GM21723 (cell line): Measurements from ENCODE around the gene ST7L.
A peak's percentile ranks its signal among the peaks of the same experiment; 100 is the strongest.

Experiments used
- ATAC-seq: cut with Tn5 transposase; IDR thresholded peaks from one replicate; pipeline ENCODE4 v1.9.1; 2021; ENCODE audit warnings: mild to moderate bottlenecking, moderate library complexity; ENCODE audit not compliant: unreplicated experiment

The ST7L gene

DNA sequence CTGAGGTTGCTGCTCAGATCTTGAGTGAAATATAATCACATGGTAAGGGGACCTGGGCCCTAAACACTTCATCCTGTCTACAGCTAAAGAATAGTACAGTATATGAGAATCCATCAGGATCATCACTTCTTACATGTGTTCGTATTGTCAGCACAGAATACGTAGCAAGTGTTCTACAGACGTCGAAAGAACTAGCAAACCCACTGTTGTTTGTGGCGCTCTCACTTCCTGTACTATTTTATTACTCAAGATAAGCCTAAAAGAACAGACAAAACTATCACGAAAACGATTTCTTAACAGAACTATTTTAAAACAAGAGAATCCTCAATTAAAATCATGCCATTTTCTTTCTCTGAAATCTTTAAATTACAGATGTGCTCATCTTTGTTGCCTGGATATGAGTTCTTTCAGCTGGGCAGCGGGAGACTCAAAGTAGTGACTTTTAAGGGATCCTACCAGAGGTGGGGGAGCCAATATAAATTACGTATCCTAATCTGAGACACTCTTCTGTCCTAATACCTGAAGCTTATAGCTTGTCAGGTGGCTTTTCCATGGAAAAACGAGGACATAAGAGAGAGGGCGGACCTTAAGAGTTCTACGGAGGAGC, 724 bp downstream of the ST7L start:
- ATAC-seq, result peak; percentile 28

DNA sequence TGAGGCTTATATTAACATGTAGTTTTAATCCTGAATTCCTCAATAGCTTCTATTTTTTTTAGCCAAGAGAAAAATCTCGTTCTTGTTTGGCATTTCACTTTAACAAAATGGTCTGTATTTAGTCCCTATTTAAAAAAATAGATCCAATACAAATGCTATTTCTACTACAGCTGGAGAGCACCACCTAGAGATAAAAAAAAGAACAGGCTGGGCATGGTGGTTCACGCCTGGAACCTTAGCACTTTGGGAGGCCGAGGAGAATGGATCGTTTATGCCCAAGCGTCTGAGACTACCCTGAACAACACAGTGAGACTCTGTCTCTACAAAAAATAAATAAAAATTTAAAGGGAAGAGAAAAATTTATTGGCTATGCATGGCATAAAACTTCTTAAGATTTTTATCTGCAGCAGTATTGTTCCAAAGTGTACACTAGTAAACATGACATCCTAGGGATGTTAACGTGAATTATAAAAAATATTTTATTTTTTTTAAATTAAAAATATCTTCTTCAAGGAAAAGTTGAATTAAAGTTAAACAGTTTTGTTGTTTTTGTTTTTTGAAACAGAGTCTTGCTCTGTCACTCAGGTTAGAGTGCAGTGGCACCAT, 4.4 kb downstream of the ST7L start:
- ATAC-seq, result no peak

DNA sequence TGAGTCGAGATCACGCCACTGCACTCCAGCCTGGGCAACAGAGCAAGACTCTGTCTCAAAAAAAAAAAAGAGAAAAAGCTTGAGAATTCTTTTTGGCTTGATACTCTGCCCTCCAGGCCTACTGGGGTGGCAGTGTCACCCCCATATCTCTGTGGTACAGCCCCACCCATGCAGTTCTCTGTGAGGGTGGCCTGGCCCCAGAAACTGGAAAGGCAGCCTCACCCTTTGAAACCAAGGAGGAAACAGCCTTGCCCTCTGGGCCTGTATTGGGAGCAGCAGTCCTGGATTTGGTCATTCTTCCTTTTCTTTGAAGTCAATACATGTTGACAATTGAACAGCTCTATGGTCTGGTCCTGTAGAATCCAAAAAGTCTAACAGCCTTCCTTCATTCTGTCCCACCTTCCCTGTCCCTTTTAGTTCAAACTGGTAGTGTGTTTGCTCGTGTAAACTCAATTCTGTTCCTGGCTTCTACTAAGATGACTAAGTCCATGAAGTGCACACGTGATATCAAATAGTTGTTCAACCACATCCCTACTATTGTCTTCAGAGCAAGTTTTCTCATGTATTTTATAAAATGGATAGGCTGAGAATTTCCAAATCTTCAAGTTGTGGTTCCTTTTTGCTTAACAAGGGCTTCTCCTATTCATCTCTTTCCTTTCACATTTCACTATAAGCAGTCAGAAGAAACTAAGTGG, 13.2 kb downstream of the ST7L start:
- no peak for ATAC-seq

DNA sequence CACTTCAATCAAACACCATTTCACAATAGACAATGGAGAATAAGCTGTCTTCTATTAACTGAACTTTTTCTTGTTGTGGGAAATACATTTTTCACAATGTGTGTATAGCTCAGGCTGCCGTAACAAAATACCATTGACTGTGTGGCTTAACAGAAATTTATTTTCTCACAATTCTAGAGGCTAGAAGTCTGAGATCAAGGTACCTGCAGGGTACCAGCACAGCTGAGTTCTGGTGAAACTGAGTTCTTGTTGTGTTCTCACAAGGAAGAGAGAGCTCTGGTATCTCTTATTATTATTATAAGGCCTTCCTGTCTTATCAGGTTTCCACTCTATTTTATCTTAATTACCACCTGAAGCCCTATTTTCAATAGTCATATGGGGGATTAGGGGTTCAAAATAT, 15.4 kb downstream of the ST7L start:
- ATAC-seq, result no peak

DNA sequence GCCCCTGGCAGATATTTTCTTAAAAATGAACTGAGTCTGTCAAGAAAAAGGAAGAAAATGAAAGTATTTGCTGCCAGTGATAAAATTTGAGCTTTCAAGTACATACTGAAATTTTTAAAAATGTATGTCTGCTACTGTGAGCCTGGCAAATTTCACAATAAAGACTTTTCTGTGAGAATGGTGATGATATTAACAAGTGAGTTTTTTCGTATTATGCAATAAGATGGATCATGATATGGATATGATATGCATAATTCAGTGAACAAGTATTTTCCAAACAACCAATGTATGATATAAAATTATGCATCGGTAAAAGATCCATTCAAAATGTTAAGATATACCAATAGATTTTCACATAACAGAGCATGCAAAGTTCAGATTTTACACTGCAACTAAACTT, 15.9 kb downstream of the ST7L start:
- no peak for ATAC-seq

DNA sequence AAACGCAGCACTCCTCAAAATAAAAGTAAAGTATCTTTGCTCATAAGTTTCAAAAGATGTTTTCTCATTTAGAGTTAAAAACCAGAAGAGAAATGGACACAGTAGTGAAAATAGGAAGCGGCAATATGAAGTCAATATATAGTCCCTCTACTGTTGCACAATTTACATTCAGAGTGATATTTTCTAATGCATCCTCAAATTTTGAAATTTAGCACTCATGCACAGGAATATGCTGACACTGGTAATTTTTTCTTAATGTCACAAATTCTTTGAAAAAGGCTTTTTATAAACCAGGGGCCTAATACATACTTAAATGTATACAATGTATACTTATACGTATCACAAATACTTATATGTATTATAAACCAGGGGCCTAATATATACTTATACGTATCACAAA, 19.5 kb downstream of the ST7L start:
- no peak for ATAC-seq

DNA sequence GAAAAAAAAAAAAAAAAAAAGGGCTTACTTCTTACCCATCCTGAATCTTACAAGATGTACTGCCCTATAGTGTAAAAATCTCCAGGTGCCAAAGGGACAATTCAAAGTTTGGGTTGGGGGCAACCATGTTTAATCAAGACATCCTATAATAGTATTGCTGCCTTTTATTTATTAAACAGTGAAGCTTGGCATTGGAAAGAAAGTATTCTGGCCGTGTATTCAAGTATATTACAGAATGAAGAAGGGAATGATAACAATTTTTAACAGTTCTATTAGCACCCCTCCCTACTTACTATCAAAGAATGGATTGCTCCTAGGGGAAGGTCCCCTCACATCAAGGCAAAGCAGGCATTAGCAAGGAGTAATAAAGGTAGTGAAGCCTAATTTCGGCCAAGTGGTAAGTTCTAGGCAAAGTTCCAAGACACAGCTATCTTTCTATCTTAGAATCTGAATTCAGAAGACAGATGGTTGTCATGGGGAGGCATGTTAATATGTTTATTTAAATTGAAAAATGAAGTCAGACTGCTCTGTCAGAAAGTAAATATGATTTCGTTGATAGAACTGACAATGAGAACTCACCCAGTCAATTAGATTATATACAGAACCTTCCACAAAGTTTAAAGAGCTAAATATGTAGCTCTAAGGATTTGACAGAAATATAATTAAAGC, 24.6 kb downstream of the ST7L start:
- no peak for ATAC-seq

DNA sequence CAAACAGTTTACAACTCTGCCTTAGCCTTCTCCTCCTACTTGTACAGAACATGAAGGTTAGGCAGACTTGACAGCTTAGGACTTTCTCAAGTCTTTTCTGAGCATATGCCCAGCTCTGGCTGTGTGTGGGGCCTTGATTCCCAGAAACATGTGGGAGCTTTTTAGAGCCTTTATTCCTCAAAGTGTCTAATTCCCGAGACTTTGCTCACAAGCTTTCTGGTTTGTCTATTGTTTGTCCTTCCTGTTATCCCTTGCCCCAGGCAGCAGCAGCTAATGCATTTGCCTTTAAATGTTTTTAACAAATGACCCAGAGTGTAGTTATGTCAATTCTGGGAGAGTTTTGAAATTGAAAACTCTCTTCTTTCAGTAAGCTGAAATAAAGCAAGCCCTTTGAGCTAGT, 29.2 kb downstream of the ST7L start:
- ATAC-seq, result no peak

DNA sequence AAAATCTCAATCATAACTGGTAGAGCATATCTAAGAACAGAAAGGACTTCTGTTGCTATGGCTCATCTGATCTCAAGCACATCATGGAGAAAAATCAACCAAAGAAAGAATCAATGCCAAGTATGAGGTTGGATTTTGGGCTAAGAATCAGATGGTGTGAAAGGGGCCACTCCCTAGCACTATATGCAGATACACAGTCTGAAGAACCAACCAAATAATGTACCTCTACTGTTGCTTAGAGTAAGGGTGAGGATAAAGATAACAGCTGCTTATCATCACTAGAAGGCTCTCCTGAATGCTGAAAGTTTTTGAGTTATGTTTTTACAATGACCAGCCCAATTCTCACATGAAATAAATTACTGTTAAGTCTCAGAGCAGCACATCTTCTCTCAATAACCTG, 35.6 kb downstream of the ST7L start:
- no peak for ATAC-seq

DNA sequence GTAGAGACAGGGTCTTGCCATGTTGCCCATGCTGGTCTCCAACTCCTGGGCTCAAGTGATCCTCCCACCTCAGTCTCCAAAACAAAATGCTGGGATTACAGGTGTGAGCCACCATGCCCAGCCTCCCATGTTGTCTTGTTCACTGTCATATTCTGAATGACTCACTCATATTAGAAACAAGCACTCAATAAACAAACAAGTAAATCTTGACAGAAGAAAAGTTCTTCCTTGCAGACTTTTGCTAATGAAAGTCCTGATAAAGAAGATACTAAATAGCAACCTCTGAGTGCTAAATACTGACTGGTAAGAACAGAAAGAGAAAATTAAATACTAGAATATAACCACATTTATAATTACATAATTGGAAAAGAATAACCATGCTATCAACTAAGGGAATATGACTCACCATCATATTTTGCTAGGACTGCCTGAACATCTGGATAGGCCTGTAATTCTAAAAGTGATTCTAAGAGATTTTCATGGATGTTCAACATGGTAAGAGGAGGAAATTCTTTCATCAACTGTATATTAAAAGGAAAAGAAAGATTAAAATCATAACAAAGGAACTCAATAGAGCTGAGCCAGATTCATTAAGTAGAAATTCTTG, 37.3 kb downstream of the ST7L start:
- ATAC-seq, result no peak

DNA sequence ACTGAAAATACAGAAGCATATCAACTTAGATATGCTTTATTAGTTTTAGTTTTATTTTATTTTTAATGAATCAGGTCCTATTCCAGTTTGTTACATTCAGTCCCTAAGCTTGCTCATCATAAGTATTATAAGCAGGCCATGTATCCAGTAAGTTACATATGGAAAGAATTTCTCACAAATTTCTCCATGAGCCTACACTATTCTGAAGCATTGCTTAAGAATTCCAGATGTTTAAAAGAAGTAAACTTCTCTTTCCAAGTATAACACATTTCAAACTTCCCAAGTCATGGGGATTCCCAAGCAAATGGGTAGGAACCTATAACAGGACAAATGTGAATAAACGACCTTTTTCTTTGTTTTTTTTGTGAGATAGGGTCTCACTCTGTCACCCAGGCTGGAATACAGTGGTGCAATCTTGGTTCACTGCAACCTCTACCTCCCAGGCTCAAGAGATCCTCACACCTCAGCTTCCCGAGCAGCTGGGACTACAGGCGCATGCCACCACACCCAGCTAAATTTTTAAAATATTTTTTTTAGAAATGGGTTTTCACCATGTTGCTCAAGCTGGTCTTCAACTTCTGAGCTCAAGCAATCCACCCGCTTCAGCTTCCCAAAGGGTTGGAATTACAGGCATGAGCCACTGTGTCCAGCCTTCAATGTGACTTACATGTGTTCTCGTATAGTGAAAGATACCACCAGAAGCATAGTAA, 39.0 kb downstream of the ST7L start:
- ATAC-seq, result no peak

DNA sequence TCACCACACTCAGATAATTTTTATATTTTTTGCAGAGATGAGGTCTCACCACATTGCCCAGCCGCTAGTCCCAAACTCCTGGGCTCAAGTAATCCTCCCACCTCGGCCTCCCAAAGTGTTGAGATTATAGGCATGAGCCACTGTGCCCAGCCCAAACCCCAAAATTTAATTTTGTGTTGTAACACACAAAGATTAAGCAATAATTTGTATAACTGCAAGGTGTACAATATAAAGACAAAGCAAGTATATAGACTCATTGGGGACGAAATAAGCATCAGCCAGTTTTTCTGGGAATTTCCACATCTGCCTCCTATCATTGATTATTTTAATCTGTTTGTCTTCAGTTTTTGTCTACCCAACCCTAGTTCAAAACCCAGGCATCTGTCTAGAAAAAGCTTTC, 42.7 kb downstream of the ST7L start:
- ATAC-seq, result no peak

DNA sequence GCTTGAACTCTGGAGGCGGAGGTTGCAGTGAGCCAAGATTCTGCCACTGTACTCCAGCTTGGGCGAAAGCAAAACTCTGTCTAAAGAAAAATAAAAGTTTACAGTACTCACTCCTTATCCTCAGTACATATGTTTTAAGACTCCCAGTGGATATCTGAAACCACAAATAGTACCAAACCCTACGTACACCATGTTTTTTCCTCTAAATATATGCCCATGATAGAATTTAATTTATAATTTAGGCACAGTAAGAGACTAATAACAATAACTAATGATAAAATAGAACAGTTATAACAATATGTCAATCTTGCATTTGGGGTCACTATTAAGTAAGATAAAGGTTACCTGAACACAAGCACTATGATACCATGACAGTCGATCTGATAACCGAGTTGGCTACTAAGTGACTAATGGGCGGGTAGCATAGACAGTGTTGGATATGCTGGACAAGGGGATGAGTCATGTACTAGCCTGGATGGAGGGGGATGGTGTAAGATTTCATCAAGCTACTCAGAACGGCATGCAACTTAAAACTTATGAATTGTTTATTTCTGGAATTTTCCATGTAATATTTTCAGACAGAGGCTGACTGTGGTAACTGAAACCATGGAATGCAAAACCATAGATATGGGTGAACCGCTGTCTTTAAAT, 43.7 kb downstream of the ST7L start:
- no peak for ATAC-seq

DNA sequence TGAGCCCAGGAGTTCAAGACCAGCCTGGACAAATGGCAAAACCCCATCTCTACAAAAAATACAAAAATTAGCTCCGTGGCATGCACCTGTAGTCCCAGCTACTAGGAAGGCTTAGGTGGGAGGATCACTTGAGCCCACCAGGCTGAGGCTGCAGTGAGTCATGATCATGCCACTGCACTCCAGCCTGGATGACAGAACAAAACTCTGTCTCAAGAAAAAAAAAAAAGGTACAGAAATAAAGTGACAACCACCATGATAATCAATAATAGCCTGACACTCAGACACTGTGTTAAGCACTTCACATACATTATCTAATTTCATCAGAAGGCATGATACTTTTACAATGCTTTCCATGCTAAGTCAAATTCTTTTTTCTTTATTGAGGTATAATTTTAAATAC, 53.1 kb downstream of the ST7L start:
- no peak for ATAC-seq

DNA sequence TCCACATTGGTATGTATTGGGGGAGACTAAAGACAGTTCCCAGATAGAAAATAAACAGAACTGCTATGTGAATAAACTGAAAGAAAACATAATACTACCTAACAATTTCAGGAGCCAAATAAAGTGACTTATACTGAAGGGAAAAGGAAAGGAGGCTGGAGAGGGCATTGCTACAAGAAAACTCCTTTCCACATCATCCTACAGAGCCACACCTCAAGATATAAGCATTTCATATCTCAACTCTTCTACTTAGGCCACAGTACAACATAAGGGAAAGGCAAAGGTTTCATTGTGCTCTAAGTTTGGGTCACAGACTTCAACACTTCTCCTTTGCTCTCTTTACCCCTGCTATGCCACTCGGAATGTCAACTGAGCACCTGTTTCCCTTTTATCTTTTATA, 54.9 kb downstream of the ST7L start:
- no peak for ATAC-seq

DNA sequence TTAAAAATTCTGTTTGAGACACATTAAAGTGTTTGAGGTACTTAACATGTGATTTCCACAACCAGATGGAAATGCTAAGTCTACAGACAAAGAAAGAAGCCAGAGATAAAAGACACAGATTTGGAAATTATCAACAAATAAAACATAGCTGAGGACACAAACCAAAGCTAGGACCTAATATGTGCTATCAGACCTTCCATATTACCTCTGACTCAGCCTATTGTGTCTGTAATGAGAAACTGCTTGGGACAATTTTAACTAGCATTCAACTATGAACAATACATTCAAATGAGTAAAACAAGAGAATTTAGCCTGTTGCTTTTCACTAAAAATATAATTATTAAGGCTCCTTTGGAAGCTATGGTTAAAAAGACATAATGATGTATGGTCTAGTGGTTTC, 55.6 kb downstream of the ST7L start:
- ATAC-seq, result no peak

DNA sequence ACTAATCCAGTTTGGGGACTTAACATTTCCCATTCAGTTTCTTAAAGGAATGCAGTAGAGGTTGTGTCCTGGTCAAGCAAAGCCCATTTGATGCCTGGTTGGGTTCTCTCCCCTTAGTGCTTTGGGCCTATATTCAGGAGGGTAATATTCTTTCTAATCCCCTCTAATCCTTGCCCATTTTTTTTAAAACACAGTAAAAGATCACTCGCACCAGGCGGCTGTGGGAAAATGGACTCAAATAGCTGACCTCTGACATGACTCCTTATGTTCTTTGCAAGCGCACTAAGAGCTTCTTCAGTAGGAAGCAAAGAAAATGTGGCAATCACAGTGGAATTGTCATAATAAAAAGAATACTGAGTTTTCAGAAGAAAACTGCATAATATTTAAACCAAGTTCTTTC, 60.3 kb downstream of the ST7L start:
- ATAC-seq, result no peak

DNA sequence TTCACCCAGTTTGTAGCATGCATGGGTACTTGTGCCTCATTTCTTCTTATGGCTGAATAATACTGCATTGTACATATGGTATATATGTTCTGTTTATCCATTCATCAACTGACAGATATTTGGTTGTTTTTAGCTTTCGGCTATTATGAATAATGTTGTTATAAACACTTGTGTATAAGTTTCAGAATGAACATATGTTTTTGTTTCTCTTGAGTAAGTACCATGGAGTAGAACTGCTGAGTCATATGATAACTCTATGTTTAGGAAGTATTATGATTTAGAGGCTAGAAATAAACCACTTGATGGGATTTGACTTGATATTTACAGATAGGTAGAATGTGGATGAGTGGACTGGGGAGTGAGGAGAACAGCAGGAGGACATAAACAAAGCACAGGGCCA, 61.6 kb downstream of the ST7L start:
- ATAC-seq, result no peak

DNA sequence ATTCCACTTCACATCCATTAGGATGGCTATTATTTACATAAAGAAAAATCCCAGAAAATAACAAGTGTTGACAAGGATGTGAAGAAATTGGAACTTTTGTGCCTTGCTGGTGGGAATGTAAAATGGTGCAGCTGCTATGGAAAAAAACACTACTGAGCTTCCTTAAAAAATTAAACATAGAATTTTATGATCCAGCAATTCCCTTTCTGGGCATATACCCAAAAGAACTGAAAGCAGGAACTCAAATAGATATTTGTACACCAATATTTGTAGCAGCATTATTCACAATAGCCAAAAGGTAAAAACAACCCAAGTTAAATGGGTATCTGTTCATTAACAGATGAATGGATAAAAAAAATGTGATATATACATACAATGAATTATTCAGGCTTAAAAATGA, 64.5 kb downstream of the ST7L start:
- no peak for ATAC-seq

DNA sequence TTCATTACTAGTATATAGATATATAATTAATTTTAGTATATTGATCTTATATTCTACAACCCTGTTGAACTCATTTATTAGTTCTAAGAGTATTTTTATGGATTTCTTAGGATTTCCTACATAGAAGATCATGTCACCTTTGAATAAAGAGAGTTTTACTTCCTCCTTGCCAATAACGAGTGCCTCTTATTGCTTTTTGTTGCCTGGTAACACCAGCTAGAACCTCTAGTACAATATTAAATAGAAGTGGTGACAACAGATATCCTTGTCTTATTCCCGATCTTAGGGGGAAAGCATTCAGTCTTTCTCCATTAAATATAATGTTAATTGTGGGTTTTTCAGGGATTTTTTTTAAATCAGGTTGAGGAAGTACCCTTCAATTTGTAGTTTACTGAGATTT, 69.4 kb downstream of the ST7L start:
- ATAC-seq, result no peak

DNA sequence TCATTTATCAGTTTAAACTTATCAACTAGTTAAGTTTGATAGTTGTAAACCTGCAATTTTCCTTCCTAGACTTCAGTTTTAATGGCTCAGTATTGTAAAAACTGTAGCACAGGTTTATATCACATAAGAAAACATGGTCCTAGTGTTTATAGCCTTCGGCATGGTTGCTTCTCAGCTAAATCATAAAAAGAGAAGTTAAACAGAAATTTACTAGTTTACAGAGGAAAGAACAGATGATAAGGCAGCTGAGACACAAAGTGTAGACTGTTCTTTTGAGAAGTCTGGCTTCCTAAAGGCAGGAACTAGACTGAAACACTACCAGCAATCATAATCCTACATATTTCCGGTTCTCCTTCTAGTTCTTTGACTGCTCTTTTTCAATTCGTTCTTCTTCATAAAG, 70.4 kb downstream of the ST7L start:
- no peak for ATAC-seq
